Measurements from ENCODE around the gene ST8SIA2. TPM values are rescaled to one million over a fixed set of nuclear protein-coding genes. Genes with fewer than 3 reads are reported as not detected.

ST8SIA2 gene
- total RNA-seq, 2 donors from 2014 or later, result 0.35 to 0.37 TPM

DNA sequence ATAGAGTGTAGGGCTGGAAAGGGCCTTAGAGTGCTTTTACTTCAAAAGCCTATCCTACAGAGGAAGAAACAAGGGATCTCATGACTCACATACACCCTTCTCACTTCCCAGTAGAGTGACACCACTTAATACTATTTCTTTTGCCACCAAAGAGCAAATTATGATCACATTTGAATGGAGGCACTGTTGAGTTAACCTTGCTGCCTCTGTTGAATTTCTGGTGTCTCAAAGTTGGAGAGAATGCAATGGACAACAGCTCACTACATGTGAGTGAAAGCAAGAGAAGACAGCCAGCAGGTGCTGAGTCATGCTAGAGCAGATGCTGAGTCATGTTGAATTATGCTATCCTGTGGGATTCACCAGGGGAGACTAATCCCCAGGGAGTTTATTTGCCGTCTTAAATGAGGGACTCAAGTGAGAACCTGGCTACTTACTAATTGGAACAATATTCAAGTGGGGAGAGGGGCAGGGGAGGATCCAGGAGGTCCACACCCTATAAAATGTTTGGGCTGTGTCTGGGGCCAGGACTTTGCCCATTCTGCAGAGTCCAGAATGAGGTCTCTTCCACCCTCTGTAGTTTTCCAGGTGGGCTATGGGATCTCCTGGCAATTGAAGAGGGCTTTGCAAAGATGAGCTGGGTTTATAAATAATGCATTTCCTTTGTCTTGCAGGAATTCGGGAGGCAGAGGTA lies 35.8 kb downstream of the ST8SIA2 start:
- H3K4me3 ChIP-seq, result no peak overlapping the region
- H3K4me1 ChIP-seq, result no peaks in the 10 kb centered on the region
- H3K36me3 ChIP-seq, result no peaks in the 10 kb centered on the region
- TF ChIP-seq, protein P1, sequence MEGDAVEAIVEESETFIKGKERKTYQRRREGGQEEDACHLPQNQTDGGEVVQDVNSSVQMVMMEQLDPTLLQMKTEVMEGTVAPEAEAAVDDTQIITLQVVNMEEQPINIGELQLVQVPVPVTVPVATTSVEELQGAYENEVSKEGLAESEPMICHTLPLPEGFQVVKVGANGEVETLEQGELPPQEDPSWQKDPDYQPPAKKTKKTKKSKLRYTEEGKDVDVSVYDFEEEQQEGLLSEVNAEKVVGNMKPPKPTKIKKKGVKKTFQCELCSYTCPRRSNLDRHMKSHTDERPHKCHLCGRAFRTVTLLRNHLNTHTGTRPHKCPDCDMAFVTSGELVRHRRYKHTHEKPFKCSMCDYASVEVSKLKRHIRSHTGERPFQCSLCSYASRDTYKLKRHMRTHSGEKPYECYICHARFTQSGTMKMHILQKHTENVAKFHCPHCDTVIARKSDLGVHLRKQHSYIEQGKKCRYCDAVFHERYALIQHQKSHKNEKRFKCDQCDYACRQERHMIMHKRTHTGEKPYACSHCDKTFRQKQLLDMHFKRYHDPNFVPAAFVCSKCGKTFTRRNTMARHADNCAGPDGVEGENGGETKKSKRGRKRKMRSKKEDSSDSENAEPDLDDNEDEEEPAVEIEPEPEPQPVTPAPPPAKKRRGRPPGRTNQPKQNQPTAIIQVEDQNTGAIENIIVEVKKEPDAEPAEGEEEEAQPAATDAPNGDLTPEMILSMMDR (IDR thresholded peaks at IDR 0.05), result no peak
- no peaks in the 10 kb centered on the region for H3K9me3 ChIP-seq
- H3K27me3 ChIP-seq, result no peaks in the 10 kb centered on the region
- H3K27ac ChIP-seq, result no peak overlapping the region
- no peak for DNase-seq (ENCODE audit: low spot score)

DNA sequence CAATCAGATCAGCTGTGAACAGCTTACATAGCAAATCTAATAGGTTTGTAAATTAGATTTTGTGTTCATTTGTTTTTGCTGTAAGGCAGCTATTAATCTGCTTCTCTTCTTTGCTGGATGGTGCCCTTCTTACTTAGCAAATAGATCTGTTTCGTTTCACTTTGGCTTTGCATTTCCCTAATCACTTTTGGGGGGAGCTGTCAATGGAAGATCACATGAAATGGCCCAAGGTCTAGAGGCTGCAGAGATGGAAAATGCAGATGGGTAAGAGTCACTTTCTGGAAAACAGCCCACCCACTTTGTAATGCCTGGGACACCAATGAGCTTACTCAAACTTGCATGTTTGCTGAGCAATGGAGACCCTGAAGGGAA lies 36.4 kb downstream of the ST8SIA2 start:
- no peaks in the 10 kb centered on the region for H3K36me3 ChIP-seq
- no peaks in the 10 kb centered on the region for H3K4me1 ChIP-seq
- no peak overlapping the region for H3K4me3 ChIP-seq
- no peaks in the 10 kb centered on the region for H3K27me3 ChIP-seq
- H3K27ac ChIP-seq, result no peak overlapping the region
- DNase-seq (ENCODE audit: low spot score), result no peak
- TF ChIP-seq, protein P1 (IDR thresholded peaks at IDR 0.05), result no peak
- H3K9me3 ChIP-seq, result no peaks in the 10 kb centered on the region

DNA sequence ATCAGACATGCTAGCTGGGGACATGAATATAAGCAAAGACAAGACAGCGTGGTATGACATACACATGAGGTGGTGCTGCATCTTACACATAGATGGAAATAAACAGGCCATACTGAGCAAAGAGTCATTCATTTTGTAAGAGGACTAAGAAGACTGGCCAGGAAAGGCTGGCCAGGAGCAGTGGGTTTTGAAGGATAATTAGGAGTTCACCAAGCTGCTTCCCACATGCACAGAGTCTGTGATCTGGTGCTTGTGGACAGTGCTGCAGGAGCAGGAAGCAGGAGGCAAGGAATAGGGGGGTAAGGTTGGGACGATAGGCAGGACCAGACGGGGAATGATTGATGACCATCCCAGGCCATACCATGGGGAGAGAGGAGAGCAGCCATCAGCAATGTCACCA lies 41.5 kb downstream of the ST8SIA2 start:
- TF ChIP-seq, protein P1 (IDR thresholded peaks at IDR 0.05), result no peak
- no peaks in the 10 kb centered on the region for H3K27me3 ChIP-seq
- DNase-seq (ENCODE audit: low spot score), result no peak

DNA sequence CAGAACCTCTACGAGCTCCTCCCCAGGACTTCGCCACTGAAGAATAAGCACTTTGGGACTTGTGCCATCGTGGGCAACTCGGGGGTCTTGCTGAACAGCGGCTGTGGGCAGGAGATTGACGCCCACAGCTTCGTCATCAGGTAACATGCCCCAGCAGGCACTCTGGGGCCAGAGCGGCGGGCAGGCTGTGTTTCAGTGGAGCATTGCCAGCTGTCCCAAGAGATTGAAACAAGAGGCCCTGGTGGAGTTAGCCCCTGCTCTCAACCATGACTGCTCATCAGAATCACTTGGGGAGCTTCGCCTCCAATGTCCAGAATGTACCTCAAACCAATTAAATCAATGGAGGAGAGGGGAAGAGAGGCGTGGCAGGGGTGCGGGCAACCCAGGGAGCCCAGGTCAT lies 44.8 kb downstream of the ST8SIA2 start:
- TF ChIP-seq, protein P1 (IDR thresholded peaks at IDR 0.05), result no peak
- no peak for DNase-seq (ENCODE audit: low spot score)
- H3K4me3 ChIP-seq, result no peak overlapping the region
- H3K4me1 ChIP-seq, result no peaks in the 10 kb centered on the region
- no peaks in the 10 kb centered on the region for H3K9me3 ChIP-seq
- H3K36me3 ChIP-seq, result no peaks in the 10 kb centered on the region
- H3K27me3 ChIP-seq, result no peaks in the 10 kb centered on the region
- H3K27ac ChIP-seq, result no peak overlapping the region

More for the DNA sequence above, 41.5 kb downstream of the ST8SIA2 start:
- Histone ChIP-seq H3K4me1 (no peaks in the 10 kb centered on the region), H3K4me3 (no peak overlapping the region), H3K9me3 (no peaks in the 10 kb centered on the region), H3K36me3 (no peaks in the 10 kb centered on the region), H3K27ac (no peak overlapping the region)

DNA sequence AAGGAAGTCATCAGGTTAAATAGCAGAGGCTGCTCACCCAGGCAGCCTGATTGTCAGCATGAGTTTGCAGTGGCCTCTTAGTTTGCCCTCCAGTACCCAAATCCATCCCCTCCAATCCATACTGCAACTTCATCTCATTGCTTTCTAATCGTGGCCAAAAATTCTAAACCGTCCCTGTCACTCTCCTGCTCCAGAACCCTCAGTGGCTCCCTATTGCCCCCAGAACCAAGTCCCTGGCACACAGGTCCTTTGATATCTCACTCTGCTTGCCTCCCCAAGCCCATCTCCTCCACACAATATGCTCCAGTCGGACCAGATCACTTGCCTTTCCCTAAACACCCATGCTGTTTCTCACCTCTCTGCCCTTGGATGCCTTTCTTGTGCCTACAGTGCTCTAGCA lies 49.7 kb downstream of the ST8SIA2 start:
- TF ChIP-seq, protein P1 (IDR thresholded peaks at IDR 0.05), result no peak
- H3K36me3 ChIP-seq, result no peaks in the 10 kb centered on the region
- DNase-seq (ENCODE audit: low spot score), result no peak

DNA sequence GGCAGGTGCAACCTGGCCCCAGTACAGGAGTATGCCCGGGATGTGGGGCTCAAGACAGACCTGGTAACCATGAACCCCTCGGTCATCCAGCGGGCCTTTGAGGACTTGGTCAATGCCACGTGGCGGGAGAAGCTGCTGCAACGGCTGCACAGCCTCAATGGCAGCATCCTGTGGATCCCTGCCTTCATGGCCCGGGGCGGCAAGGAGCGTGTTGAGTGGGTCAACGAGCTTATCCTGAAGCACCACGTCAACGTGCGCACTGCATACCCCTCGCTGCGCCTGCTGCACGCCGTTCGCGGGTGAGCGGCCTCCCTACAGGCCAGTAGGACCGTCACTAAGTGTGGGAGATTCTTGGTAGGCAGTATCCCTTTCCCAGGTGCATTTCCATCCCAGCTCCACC lies 51.0 kb downstream of the ST8SIA2 start:
- Histone ChIP-seq H3K27me3 (no peaks in the 10 kb centered on the region), H3K4me1 (no peaks in the 10 kb centered on the region)

More for the DNA sequence above, 49.7 kb downstream of the ST8SIA2 start:
- no peaks in the 10 kb centered on the region for H3K4me1 ChIP-seq
- H3K27me3 ChIP-seq, result no peaks in the 10 kb centered on the region
- no peak overlapping the region for H3K4me3 ChIP-seq
- no peaks in the 10 kb centered on the region for H3K9me3 ChIP-seq
- no peak overlapping the region for H3K27ac ChIP-seq

More for the DNA sequence above, 51.0 kb downstream of the ST8SIA2 start:
- DNase-seq (ENCODE audit: low spot score), result no peak
- TF ChIP-seq, protein P1 (IDR thresholded peaks at IDR 0.05), result no peak
- Histone ChIP-seq H3K36me3 (no peaks in the 10 kb centered on the region), H3K27ac (no peak overlapping the region), H3K4me3 (no peak overlapping the region), H3K9me3 (no peaks in the 10 kb centered on the region)
